H1 (cell line): ENCODE measurements around the gene RHOU. TPM values are rescaled to one million over a fixed set of nuclear protein-coding genes. Genes with fewer than 3 reads are reported as not detected.

Experiments
- ASH2L ChIP-seq: fragments of 200-600, 300-600 bp; sonication (generic); IDR thresholded peaks from one replicate; pipeline ENCODE4 v1.7.1; 2017; ENCODE audit warnings: low read length
- BRCA1 ChIP-seq: IDR thresholded peaks from 2 replicates; pipeline ENCODE4 v1.6.1; 2012; ENCODE audit warnings: low read depth, low read length, improper control_type of control experiment
- KDM1A ChIP-seq: fragments of 200-600, 300-600 bp; sonication (generic); IDR thresholded peaks from 2 replicates; pipeline ENCODE4 v1.7.1; 2016; ENCODE audit warnings: mild to moderate bottlenecking, low read length, borderline replicate concordance
- NRF1 ChIP-seq: IDR thresholded peaks from 2 replicates; pipeline ENCODE4 v1.6.1; 2011; ENCODE audit warnings: mild to moderate bottlenecking, low read depth, low read length, improper control_type of control experiment
- POLR2AphosphoS5 ChIP-seq: IDR thresholded peaks from 2 replicates; pipeline ENCODE4 v1.6.1; 2011; ENCODE audit warnings: low read depth, low read length
- SP1 ChIP-seq: IDR thresholded peaks from 2 replicates; pipeline ENCODE4 v1.6.1; 2011; ENCODE audit warnings: low read depth, low read length
- TCF12 ChIP-seq: IDR thresholded peaks from 2 replicates; pipeline ENCODE4 v1.6.1; 2011; ENCODE audit warnings: low read depth, mild to moderate bottlenecking, low read length
- polyA plus RNA-seq, 7 experiments: library from polyadenylated mRNA; depleted of rRNA in 3 of 7; stranded (reverse) in 5 of 7; unstranded in 2 of 7; fragments of >200 nt in 5 of 7; fragments of 200-250 nt in 2 of 7; gene quantifications; 1 replicate in 5 of 7; 2 replicates in 1 of 7; 4 replicates in 1 of 7; pipeline versions ENCODE4 v1.2.1 to v1.2.3, GENCODE V29; 2011 to 2013; ENCODE audit warnings: missing spikeins in 2 of 7, mixed read lengths in 2 of 7
- total RNA-seq: library from RNA; stranded (reverse); fragmentation: NEBNext Ultra II Directional; extraction: Animal tissue kit (Norgen Biotek cat#: 25700); gene quantifications from 2 replicates; pipeline ENCODE4 v1.2.1, GENCODE V29; 2021
- TF ChIP-seq, protein P1 (sequence below): IDR thresholded peaks from 2 replicates; pipeline ENCODE4 v1.6.1; 2012; ENCODE audit warnings: inconsistent platforms

The RHOU gene
- total and polyA plus RNA-seq, 2 of the 8 experiments (the other 6 are each of a cell fraction or from before 2014, with no cell fraction given), result 3.0 to 3.4 TPM

DNA sequence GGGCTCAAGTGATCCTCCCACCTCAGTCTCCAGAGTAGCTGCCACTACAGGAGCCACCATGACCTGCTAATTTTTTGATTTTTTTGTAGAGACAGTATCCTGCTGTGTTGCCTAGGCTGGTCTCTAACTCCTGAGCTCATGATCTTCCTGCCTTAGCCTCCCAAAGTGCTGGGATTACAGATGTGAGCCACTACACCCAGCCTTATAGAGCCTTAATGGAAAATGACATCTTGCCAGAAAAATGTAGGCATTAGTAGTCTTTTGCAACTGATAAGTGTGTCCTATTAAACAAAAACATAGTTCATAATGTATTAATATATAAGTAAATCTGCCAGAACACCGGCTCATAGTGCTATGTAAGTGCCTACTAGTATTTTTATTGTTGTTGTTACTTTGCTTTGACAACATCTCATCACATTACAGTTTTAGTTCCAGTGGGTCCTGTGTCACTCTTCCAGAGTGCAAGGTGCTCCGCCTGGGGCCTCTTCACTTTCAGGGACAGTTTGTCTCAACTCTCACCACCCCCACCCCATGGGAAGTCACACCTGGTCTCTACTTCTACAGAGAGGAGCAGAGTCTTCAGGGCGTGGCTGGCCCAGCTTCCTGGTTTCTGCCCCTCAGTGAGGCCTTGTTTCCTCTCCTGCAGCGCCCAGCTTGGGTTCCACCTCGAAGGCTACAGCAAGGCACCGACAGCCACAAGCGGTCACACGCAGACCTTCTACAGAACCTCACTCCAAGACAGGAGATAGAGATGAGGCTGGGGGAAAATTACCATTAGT is 30.1 kb downstream of the RHOU start (continued):
- TF ChIP-seq BRCA1 (no peak), POLR2AphosphoS5 (no peak), KDM1A (no peak), ASH2L (no peak), SP1 (no peak), NRF1 (no peak), TCF12 (no peak)
- TF ChIP-seq, protein P1, sequence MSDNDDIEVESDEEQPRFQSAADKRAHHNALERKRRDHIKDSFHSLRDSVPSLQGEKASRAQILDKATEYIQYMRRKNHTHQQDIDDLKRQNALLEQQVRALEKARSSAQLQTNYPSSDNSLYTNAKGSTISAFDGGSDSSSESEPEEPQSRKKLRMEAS, result no peak
- TF ChIP-seq, all 59 proteins: peak for 0
